Activated B cell treated with CpG ODN at 0.5 μM for 24 hours (primary cell): ENCODE measurements around the gene HUS1. TPM values are rescaled to one million over a fixed set of nuclear protein-coding genes. Genes with fewer than 3 reads are reported as not detected.

Experiments used
- ATAC-seq: fragments of 200-7000 bp; cut with Tn5 transposase; one replicate; pipeline ENCODE4 v1.10.0; 2021; ENCODE audit warnings: low read depth, mild to moderate bottlenecking, moderate library complexity
- CTCF ChIA-PET: fragments of 350-600 bp; sonication (Branson Sonifier 250); formaldehyde crosslinking; loops from one replicate; lab custom pipeline; 2021; ENCODE audit warnings: antibody characterized with exemption; lab: Charles Lee
- POLR2A ChIA-PET: fragments of 350-600 bp; sonication (Branson Sonifier 250); formaldehyde crosslinking; loops from one replicate; lab custom pipeline; 2021; ENCODE audit warnings: antibody characterized with exemption; lab: Charles Lee
- DNase-seq: peaks from one replicate; pipeline ENCODE4 v3.0.0; 2022
- H3K27ac Mint-ChIP-seq: one replicate; pipeline ENCODE4 v1.8.0; 2020; ENCODE audit warnings: mixed read lengths
- H3K27me3 Mint-ChIP-seq: one replicate; pipeline ENCODE4 v1.8.0; 2021; ENCODE audit warnings: mixed read lengths
- H3K36me3 Mint-ChIP-seq: one replicate; pipeline ENCODE4 v1.8.0; 2021; ENCODE audit warnings: low read depth, mixed read lengths
- H3K4me1 Mint-ChIP-seq: one replicate; pipeline ENCODE4 v1.8.0; 2021; ENCODE audit warnings: mixed read lengths
- H3K4me3 Mint-ChIP-seq: one replicate; pipeline ENCODE4 v1.8.0; 2020; ENCODE audit warnings: mild to moderate bottlenecking, mixed read lengths
- H3K9me3 Mint-ChIP-seq: one replicate; pipeline ENCODE4 v1.8.0; 2020; ENCODE audit warnings: mixed read lengths
- CTCF ChIP-seq: fragments of 200-600 bp; IDR thresholded peaks from one replicate; pipeline ENCODE4 v1.8.0; 2022; ENCODE audit warnings: antibody characterized with exemption, mild to moderate bottlenecking
- intact Hi-C: fragments of 100-400 bp; cut with micrococcal nuclease; formaldehyde crosslinking; loops from one replicate; pipeline ENCODE4 v1.15.1; 2024
- total RNA-seq: library from RNA; stranded (reverse); gene quantifications from 2 replicates; pipeline ENCODE4 v1.2.3, GENCODE V29; 2022

The HUS1 gene
- total RNA-seq, 1 donor from 2014 or later: 42.5 TPM

- POLR2A ChIA-PET: no interaction called here
- no peak overlapping the region for H3K27ac Mint-ChIP-seq
- H3K9me3 Mint-ChIP-seq: no peaks in the 10 kb centered on the region
- peaks cover 34% of the 10 kb centered on the region for H3K36me3 Mint-ChIP-seq
- H3K4me3 Mint-ChIP-seq: no peak overlapping the region
- TF ChIP-seq CTCF: no peak
- H3K4me1 Mint-ChIP-seq: no peaks in the 10 kb centered on the region
- intact Hi-C loops: no loop called here
- no peaks in the 10 kb centered on the region for H3K27me3 Mint-ChIP-seq
- ATAC-seq: no peak
- no peak for DNase-seq
- CTCF ChIA-PET: no interaction called here
Measured at GRCh38 chr7:47952224-47952623, 27.2 kb downstream of the HUS1 start.

- Mint-ChIP-seq H3K4me3 (no peak overlapping the region), H3K4me1 (no peaks in the 10 kb centered on the region), H3K27ac (no peak overlapping the region), H3K36me3 (peaks cover 25% of the 10 kb centered on the region), H3K9me3 (no peaks in the 10 kb centered on the region), H3K27me3 (no peaks in the 10 kb centered on the region)
- ChIA-PET POLR2A (no interaction called here), CTCF (interaction anchor here (1.7 kb wide), 1 partner anchor 685 kb away, joined by 5 read pairs; no protein-coding TSS in a partner anchor)
- no peak for TF ChIP-seq CTCF
- no peak for ATAC-seq
- no peak for DNase-seq
- intact Hi-C loops: no loop called here
Measured at GRCh38 chr7:47951374-47951773, 28.0 kb downstream of the HUS1 start.

- DNase-seq: no peak
- ChIA-PET POLR2A (no interaction called here), CTCF (interaction anchor here (1.7 kb wide), 1 partner anchor 684 kb away, joined by 5 read pairs; no protein-coding TSS in a partner anchor)
- Mint-ChIP-seq H3K36me3 (peaks cover 20% of the 10 kb centered on the region), H3K9me3 (no peaks in the 10 kb centered on the region), H3K4me3 (no peak overlapping the region), H3K27me3 (no peaks in the 10 kb centered on the region), H3K27ac (no peak overlapping the region), H3K4me1 (no peaks in the 10 kb centered on the region)
- ATAC-seq: no peak
- no peak for TF ChIP-seq CTCF
- intact Hi-C loops: no loop called here
Measured at GRCh38 chr7:47950714-47951113, 28.7 kb downstream of the HUS1 start.

- TF ChIP-seq CTCF: no peak
- peaks cover 14% of the 10 kb centered on the region for H3K36me3 Mint-ChIP-seq
- H3K27ac Mint-ChIP-seq: no peak overlapping the region
- ATAC-seq: no peak
- H3K27me3 Mint-ChIP-seq: peaks cover 3% of the 10 kb centered on the region
- intact Hi-C loops: loop anchor here (10.0 kb wide), 1 partner anchor 1905 kb away; no protein-coding TSS in a partner anchor
- ChIA-PET POLR2A (no interaction called here), CTCF (interaction anchor here (1.7 kb wide), 1 partner anchor 683 kb away, joined by 5 read pairs; no protein-coding TSS in a partner anchor)
- H3K4me3 Mint-ChIP-seq: no peak overlapping the region
- no peaks in the 10 kb centered on the region for H3K9me3 Mint-ChIP-seq
- no peaks in the 10 kb centered on the region for H3K4me1 Mint-ChIP-seq
- no peak for DNase-seq
Measured at GRCh38 chr7:47949703-47950102, 29.7 kb downstream of the HUS1 start.

GRCh38 chr7:47948141-47948790 lies 31.1 kb downstream of the HUS1 start, which contains the start of gene PKD1L1:
PKD1L1 (minus strand) TSS chr7:47948466; CDS start chr7:47948440, 26 bp downstream.
- CTCF ChIA-PET: interaction anchor here (0.7 kb wide), 1 partner anchor 9 kb away, joined by 3 read pairs; no protein-coding TSS in a partner anchor
- POLR2A ChIA-PET: no interaction called here
- Mint-ChIP-seq H3K36me3 (peaks cover 1% of the 10 kb centered on the region), H3K27ac (no peak within 1 kb of the TSS), H3K27me3 (peaks cover 3% of the 10 kb centered on the region), H3K9me3 (no peaks in the 10 kb centered on the region), H3K4me3 (no peak within 1 kb of the TSS), H3K4me1 (no peaks in the 10 kb centered on the region)
- intact Hi-C loops: loop anchor here (10.0 kb wide), 1 partner anchor 1907 kb away; no protein-coding TSS in a partner anchor
- DNase-seq (no peak), ATAC-seq (no peak)
- TF ChIP-seq CTCF: no peak
